Uterus (tissue), 2 donors: ENCODE data around the gene SCLT1.

ENCODE experiments used
- POLR2A ChIP-seq, 2 donors: fragments of 450-650 bp; IDR thresholded peaks; one replicate each; pipeline ENCODE4 v1.6.1; 2016; ENCODE audit warnings: antibody characterized with exemption in 2 of 2, mild to moderate bottlenecking in 1 of 2, moderate library complexity in 1 of 2
- TF ChIP-seq, protein P1 (sequence below), 4 experiments: fragments of 200-600 bp in 2 of 4; fragments of 450-650 bp in 2 of 4; sonication (generic) in 2 of 4; IDR thresholded peaks; one replicate each; pipeline ENCODE4 v1.5.1; 2016 to 2019; ENCODE audit warnings: antibody characterized with exemption in 4 of 4, mild to moderate bottlenecking in 2 of 4, moderate library complexity in 1 of 4

GRCh38 chr4:129110931-129111330 is 17.6 kb upstream of the SCLT1 start:
- TF ChIP-seq, protein P1, sequence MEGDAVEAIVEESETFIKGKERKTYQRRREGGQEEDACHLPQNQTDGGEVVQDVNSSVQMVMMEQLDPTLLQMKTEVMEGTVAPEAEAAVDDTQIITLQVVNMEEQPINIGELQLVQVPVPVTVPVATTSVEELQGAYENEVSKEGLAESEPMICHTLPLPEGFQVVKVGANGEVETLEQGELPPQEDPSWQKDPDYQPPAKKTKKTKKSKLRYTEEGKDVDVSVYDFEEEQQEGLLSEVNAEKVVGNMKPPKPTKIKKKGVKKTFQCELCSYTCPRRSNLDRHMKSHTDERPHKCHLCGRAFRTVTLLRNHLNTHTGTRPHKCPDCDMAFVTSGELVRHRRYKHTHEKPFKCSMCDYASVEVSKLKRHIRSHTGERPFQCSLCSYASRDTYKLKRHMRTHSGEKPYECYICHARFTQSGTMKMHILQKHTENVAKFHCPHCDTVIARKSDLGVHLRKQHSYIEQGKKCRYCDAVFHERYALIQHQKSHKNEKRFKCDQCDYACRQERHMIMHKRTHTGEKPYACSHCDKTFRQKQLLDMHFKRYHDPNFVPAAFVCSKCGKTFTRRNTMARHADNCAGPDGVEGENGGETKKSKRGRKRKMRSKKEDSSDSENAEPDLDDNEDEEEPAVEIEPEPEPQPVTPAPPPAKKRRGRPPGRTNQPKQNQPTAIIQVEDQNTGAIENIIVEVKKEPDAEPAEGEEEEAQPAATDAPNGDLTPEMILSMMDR (IDR thresholded peaks at IDR 0.05), result no peak
- no peak for TF ChIP-seq POLR2A (IDR thresholded peaks at IDR 0.05)
